ENCODE results near the gene NCKAP5.

The NCKAP5 gene

DNA sequence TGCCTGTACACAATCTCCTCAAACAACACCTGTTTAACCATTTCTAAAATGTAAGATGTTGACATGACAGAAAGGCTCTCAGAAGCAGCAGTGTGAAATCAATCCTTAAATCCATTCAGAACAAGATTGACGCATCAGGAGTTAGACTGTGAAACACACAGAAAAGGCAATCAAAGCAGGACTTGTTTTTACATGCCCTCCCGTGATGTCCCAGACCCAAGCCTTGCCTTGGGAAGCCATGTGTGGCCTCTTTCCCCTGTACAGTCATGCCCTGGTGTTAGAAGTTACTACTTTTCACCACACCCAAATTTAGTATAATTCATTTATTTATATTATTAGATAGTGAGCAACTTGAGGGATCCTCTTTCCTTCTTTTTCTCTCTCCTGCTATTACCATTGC, 115.7 kb downstream of the NCKAP5 start:
- DNase-seq: no peak

DNA sequence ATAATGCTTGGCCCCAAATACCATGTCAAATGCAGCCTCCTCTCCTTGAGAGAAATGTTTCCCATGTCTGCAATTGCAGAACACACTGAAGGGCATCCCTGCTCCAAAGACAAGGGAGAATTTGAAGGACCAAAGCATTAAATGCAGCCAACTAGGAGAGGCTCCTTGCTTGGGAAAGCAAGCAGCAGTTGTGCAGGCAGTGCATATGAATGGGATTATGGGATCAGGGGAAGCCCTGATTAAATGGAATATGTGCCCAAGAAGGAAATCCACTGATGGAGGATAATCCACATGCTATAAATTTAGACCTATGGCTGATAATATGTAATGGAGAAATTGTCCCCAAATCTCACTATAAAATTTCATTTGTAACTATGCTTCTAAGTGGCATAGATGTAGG, 116.1 kb downstream of the NCKAP5 start:
- no peak for DNase-seq

DNA sequence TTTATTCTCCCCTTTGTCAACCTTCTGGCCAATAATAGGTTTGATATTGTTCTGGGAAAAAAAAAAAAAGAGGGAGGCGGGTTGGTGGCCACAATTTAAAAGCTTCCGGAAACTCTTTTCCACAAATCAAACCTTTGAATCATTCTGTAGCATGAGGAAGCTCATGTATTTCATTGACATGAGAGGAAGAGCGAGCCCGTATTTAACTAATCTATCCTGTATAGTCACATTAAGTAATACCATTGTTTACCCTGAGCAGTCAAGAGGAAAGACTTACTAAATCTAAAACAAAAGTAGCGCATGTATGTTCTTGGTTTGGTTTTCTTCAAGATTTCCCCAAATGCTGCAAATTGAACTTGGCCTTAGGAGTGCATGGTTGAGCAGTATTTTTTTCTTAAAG, 120.1 kb downstream of the NCKAP5 start:
- DNase-seq: no peak

DNA sequence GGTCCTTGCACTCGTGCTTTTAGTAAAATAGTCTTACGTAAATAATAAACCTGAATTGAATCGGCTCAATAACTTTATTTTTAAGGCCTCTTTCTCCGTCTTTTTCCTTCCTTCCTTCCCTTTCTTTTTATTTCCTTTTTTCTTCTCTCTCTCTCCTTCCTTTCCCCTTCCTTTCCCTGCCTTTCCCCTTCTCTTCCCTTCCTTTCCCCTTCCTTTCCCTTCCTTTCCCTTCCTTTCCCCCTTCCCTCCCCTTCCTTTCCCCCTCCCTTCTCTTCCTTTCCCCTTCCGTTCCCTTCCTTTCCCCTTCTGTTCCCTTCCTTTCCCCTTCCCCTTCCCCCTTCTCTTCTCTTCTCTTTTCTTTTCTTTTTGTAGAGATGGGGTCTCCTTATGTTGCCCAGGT, 121.0 kb downstream of the NCKAP5 start:
- no peak for DNase-seq

DNA sequence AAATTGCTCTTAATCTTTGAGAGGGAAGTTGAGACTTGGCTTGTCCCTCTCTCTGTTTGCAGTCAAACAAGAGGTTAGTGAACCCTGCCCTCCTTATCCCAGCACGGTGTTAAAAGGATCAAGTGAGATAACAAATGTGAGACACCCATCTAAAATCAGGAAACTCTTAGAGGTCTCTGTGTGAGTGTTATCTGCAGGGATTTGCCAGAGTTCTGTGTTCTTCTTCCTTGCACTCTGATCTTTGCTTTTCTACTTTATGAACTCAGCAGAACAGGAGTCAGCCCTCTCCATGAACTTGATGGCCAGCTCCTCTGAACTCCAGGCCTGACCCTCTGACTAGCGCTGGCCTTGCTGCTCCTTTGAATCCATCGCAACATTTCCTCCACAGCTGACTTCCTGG, 123.8 kb downstream of the NCKAP5 start:
- no peak for DNase-seq

DNA sequence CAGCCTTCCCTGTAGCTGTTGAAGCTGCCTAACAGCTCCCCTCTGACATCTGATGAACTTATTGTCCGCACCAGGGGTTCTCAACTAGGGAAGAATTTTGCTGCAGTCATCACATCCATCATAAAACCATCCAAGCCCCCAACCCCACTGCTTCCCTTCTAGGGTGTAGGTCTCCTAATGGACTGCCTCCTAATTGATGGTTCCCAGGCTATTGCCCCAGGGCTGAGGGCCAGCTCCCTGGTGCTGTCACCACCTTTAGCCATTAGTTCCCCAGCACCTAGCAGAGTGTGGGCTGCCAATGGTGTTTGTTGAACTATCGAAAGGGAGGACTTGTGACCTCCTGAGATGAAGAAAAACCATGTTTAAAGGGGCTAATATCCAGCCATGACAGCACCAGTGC, 125.9 kb downstream of the NCKAP5 start:
- no peak for DNase-seq

DNA sequence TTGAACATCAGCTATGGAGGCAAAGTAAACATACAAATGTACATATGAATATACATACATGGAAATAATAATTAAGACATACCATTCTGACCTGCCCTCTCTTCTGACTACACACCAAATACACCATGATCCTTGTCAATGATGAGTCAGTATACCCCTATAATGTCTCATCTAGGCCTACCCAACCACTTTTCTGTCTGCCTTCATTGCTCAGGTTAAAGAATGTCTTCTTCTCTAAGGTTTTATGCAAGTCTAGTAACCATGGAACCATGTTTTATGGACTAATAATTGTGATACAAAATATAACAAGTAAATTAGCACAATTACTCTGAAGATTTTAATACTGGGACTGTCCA, 128.7 kb downstream of the NCKAP5 start:
- DNase-seq: no peak

DNA sequence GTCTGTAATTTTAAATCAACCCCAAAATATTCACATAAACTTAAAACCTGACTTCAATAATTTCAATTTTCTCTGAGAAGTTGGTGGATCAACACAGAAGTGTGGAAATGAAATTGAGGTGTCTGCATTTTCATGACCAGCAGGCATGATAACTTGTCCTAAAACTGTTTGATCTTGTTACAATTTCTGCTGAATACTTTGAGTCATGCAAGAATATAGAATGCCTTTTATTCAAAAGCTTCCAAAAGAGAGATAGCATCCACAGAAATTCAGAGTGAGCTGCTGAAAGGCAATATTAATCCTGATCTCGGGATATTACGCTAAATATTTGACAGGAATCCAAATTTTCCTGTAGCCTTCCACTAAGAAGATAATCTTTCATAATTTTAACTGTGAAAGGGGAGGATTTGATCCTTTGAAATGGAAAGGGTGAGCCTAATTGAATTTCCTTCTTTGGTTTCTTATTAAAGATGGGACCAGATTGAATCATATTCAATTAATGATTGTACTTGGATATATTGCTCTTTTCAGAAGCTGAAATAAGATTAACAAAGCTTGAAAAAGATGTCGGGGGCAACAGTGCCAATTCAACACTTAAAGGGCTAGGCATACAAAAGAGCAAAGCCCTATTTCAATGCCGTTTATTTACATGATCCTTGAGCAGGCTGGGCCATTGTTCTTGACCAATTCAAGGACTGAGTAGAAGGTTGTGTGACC, 129.3 kb downstream of the NCKAP5 start:
- DNase-seq: no peak

DNA sequence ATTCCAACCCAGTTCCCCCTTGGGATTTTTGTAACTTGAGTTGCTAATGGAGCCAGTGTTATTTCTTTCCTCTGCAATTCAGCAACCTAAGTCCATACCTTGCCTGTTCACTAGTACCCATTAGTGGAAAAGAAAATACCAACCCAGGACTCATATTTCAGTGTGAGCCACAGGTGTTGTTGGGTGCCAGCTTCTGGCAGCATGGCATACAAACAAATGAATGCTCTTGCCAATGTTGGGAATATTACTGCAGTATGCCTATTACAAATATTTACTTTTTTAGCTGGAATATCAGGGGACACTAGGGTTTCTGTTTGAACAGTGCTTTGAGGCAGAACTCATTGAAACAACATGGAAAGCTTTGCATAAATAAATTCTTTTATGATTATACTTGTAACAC, 130.2 kb downstream of the NCKAP5 start:
- DNase-seq: no peak

DNA sequence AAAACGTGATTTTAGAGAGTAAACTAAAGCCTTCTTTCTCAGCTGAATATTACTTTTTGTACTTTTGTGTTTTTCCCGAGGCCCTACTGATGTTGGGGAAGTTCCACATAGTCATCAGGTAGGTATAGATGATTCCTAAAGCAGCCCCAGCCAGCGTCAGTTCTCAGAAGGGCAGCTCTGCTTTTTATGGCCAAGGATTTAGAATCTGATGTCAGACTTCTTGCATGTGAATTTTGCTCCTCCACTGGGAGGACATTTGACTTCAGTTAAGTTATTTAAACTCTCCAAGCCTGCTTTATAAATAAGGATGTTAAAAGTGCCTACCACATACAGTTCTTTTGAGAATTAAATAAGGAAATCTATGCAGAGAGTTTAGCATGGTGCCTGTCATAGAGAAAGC, 130.8 kb downstream of the NCKAP5 start:
- no peak for DNase-seq

DNA sequence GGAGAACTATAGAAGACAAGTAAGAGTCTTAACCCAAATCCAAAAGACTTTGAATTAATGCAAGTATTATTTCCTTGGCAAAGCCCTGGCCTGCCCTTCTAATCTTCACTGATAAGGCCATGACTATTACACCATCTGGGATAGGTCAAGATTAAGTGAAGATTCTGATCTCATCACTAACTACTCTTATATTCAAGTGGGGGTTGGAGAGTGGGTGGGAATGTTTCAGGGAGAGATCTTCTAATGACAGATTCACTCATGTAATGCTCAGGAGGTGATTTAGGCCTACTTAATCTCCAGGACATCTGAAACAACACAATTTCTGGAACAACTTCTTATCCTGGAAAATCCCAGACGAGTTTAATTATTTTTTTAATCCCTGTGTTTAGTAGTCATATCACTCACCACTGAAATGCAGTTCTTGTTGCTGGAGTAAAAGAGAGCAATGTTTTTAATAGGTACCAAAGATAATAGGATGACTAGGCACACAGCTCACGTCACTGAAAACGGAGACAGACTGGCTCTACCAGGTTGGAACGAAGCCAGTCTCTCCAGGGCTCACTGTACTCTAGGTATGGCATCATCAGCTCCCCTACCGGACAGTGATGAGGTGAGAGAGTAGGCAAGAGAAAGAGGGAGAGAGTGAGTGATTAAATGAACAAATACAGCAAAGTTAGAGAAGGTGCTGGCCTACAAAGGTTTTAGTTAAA, 133.1 kb downstream of the NCKAP5 start:
- no peak for DNase-seq

DNA sequence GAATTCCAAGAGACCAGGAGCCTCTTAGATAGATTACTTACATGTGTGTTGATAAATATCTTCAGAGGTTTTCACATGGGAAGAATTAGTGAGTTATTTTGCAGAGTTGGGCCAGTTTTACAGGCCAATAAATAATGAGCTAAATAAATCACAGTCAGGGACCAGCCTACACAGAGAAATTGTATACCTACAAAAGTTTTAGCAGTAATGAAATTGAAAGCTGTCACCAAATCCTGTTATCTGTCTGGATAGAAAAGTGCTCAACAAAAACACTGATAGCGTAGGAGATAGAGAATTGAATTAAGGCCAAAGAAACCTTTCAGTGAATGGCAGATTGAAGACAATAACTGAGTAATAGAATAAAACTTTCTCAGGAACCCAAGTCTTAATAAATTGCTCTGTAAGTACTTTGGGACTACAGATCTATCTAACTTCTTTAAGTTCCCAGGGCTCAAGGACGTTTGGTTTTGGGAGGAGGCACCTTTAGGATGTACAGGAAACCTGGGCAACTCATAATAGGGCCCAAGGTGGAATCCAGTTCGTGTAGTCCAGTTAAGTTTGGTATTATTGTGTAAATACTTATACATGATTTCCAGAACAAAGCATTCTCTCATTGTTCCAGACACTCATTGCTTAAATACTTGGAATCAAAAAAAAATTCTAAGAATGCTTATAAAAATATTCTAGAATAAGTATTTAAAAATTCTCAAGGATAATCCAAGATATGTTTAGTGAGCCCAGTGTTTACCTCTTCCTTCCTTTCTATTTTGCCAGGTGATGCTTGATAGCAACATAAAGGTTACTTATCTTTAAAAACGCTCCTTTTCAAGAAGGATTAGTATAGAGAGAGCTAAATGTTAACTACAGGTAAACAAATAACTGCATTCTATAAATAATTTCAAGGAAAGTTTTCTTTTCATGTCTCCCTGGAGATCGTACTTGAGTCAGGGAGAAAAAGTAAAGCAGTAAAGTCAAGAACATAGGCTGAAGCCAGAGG, 134.5 kb downstream of the NCKAP5 start:
- no peak for DNase-seq

DNA sequence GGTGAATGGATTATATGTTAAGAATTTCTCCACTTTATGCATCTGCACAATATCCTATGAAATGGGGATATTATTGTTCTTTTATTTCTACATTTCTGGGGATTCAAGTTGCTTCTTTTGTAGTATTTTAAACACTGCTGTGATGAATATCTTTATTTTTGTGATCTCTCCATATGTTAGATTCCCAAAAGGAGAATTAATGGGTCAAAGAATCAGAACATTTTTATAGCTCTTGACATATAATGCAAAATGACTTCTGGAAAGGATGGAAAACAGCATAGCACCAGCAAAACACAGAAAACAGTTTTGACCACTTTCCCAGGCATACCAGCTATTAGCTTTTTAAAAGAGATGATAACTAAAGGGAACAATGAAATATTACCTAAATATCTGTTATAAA, 135.5 kb downstream of the NCKAP5 start:
- no peak for DNase-seq

DNA sequence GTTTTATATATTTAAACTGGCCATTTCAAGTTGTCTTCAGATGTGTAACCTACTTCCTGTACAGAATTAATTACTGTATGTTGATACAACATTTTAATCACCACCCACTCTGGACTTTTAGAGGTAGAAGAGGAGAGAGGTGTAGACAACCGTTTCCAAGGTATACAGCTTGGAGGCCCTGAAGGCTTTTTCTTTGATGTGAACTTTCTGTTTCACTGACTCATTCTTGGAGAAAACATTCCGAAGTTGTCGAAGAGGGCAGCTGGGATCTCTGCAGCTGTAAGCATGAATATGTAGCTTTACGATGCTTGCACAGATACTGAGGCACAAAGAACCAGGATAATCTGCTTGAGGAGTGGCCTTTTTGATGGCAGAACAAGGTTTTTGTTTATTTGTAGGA, 137.0 kb downstream of the NCKAP5 start:
- DNase-seq: no peak

DNA sequence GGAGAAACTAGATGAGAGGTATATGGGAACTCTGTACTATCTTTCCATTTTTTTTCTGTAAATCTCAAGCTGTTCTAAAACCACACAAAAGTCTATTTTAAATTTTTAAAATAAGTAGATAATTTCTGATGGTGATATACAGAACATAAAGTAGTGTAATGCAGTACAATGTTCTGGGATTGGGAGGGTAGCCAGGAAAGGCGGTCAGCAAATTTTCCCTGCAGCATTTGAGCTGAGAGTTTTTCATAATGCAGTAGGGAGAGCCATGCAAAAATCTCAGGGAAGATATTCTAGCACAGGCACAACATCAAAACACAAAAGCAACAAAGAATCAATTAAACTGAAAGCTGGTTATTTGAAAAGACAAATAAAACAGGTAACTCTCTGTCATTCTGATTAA, 141.5 kb downstream of the NCKAP5 start:
- DNase-seq: no peak

DNA sequence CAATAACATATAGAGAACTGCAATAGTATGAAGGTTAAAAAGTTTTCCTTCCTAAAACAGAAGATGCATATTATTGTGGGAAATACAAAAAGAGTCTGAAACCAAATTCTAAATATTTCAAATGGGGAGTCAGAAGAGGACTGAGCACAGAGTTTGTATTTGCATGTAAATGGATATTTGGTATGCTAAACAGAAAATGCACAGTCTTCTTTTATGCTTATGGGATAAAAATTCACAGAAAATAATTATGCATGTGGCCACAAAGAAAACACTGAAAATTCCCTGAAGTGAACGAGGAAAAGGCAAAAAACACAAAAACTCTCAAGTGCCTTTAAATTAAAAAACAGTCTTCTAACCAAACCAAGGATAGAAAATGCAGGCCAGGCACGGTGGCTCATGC, 142.7 kb downstream of the NCKAP5 start:
- no peak for DNase-seq

DNA sequence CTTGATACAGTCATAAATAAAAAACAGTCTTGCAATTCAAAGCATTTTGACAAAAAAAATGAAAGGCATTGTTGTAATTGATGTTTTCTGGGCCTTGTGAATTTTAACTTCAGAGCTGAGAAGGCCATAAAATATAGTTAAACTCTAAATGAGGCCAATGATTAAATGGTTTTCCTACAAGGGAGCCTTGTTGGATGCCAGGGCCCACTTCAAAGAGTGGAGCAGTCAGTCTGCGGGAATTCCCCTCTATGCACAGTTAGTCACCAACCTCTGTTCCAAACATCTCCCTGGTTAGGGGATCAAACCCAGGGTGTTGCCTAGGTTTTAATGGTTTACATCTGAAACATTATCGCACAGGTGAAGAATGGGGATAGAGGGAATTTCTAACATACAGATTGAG, 143.4 kb downstream of the NCKAP5 start:
- no peak for DNase-seq

DNA sequence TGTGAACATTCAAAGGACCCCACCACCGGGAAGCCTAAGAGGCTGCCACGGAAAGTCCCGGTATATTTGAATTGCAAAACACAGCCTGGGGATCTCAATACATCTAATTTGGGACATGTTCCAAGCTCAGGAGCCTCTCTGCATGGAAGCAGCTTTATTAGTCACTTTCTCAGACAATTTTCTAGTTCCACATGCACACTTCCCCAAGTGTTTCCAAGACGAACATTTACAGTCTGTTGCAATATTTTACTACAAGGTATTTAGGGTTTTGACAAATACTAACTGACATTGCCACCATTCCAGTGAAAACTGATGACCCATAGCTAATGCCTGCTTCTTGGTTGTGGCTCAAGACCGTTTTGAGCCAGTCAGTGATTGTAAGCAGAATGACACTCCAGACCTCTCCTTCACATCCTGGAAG, 145.3 kb downstream of the NCKAP5 start:
- DNase-seq: no peak

DNA sequence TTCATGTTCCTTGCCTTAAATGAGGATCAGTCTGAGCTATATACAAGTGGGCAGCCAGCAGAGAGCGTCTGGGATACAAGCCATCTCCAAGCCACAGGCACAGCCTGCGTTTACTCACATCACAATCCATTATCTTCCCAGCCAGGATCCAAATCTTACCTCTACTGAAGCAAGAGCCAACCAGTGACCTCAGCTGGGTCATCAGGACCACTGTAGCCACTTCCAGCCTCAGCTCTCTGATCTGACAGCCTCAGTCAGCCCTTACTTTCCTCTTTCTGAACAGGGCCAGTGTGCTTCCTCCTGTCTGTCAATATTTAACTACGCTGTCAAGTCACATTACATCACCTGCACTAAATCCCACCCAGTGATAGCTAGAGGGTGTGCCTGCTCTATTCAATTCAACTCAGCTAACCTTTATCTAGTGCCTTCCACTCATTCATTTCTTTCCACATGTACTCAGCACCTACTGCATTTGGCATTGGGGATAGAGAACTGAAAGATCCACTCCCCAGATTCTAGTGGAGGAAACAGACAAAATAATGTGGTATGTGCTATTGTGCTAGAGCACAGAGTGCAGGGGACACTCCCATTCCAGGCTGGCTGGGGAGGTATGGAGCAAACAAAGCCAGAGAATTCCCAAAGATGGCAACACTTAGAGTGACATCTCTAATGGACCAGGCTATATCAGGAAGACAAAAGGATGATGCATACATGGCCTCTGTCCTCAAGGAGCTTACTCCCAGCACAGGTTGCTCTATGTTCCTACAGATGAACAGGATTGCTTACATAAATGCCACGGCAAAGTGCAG, 146.5 kb downstream of the NCKAP5 start:
- no peak for DNase-seq

DNA sequence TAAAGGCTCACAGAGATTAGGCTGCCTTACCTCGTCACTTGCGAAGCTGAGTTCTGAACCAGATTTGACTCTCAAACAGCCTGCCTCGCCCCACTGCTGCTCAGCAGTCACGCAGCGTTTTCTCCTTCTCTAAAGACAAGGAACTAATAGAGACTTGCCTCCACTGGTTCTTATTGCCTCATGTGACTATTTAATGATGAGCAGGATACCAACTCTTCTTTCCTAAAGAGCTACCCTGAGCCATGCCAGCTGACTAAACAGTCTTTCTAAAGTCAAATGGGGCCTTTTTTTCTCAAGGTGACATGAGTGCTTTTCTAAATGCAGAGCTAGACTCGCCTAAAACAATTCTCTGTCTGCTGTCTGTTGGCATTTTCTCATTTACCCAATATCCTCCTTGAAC, 147.5 kb downstream of the NCKAP5 start:
- no peak for DNase-seq

DNA sequence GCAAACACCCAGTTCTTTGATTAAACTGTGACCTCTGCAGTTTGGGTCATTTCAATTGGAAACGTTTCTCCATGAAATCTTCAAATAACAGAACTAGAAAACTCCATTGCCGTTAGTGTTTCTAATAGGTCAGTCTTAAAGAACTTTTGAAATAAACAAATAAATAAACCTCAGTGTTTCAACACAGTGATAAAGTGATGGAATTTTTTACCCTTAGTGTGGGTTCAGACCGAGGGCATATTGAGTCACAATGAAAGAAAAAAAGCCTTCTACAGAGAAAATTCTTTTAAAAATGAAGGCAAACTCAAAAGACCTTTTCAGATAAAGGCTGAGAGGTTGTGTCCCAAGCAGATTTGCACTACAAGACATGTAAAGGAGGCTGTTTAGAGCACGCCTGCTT, 149.6 kb downstream of the NCKAP5 start:
- no peak for DNase-seq

DNA sequence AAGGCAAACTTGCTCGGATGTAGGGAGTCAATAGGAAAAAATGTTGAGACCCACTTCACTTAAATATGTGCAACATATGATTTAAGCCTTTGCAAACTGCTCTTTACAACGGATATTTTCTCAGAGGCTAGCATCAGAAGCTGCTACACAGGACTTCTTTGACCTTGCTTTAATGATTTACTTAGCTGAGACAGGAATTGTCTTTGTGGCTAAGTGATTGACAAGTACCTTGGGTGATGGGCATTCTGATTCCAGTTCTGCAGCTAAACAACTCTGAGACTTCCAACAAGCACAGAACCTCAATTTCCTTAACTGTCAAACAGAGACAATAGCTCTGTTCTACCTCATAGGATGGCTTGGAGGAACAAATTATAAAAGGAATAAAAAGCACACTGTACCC, 150.2 kb downstream of the NCKAP5 start:
- no peak for DNase-seq

DNA sequence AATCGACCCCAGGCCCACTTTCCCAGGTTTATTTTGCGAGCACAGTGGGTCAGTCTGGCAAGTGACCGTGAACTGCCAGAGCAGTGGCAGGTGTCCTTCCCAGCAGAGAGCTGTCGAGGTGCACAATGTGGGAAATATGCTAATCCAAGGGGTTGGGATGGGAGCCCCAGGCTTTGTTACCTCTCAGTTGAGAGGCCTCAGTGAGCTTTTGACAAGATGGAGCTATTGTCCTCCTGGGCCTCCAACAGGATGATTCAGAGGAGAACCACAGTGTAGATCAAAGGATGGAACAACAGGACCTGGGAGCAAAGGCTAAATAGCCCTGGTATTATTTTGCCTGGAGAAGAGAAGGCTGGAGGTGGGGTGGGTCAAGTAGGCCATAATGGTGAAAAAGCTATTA, 150.8 kb downstream of the NCKAP5 start:
- no peak for DNase-seq

All from AML-193 (cell line).